ENCODE results near the gene GRID1.

DNA sequence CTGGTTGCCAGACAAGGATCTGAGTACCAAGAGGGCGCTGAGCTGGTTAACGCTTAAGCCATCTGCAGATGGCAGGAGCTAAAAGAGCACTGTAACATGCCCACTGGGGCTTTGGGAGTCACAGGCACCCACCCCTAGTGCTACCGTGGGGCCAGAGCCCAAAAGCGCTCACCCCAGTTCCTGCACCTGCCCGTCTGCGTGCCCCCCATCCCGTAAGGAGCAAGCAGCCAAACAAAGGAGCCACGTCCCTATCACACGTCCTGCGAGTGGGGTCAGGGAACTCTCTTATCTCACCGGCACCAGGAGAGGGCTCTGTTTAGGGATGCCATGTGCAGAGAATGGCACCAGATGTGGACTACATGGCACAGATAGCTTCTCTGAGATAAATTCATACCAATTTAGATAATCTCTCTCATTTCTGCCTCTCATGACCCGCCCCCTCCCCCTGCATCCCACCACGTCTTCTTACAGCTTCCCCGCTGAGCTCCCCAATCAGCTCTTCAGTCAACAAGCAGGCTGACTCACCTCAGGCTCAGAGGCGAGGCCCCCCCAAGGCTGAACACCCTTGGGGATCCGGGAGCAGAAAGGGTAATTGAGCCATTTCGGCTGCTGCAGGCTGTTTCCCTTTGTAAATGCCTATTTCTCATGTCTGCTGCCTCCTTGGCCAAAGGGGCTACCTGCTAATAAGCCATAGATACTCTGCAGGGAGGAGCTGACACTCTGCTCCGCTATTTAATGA, 235.7 kb downstream of the GRID1 start:
- no peak for TF ChIP-seq POLR2A (IDR thresholded peaks at IDR 0.05)
- TF ChIP-seq, protein P1, sequence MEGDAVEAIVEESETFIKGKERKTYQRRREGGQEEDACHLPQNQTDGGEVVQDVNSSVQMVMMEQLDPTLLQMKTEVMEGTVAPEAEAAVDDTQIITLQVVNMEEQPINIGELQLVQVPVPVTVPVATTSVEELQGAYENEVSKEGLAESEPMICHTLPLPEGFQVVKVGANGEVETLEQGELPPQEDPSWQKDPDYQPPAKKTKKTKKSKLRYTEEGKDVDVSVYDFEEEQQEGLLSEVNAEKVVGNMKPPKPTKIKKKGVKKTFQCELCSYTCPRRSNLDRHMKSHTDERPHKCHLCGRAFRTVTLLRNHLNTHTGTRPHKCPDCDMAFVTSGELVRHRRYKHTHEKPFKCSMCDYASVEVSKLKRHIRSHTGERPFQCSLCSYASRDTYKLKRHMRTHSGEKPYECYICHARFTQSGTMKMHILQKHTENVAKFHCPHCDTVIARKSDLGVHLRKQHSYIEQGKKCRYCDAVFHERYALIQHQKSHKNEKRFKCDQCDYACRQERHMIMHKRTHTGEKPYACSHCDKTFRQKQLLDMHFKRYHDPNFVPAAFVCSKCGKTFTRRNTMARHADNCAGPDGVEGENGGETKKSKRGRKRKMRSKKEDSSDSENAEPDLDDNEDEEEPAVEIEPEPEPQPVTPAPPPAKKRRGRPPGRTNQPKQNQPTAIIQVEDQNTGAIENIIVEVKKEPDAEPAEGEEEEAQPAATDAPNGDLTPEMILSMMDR (IDR thresholded peaks at IDR 0.05), result no peak

All from thyroid gland (tissue), 4 donors.